Measurements from ENCODE around the gene CARMIL3.

CARMIL3 gene

GRCh38 chr14:24064091-24064795, 12.4 kb downstream of the CARMIL3 start:
- no peak for DNase-seq

- DNase-seq, result no peak
Measured at GRCh38 chr14:24064856-24065255, 13.0 kb downstream of the CARMIL3 start.

GRCh38 chr14:24065408-24065807, 13.6 kb downstream of the CARMIL3 start:
- no peak for DNase-seq

- no peak for DNase-seq
Measured at GRCh38 chr14:24066496-24067132, 14.8 kb downstream of the CARMIL3 start.

GRCh38 chr14:24067133-24068082, 15.6 kb downstream of the CARMIL3 start:
- no peak for DNase-seq

- no peak for DNase-seq
Measured at GRCh38 chr14:24068711-24069410, 17.1 kb downstream of the CARMIL3 start.

- no peak for DNase-seq
Measured at GRCh38 chr14:24069411-24069735, 17.6 kb downstream of the CARMIL3 start.

GRCh38 chr14:24070285-24071143, 18.7 kb downstream of the CARMIL3 start:
- DNase-seq, result no peak

GRCh38 chr14:24071144-24071697, 19.4 kb downstream of the CARMIL3 start, which contains the start of gene CPNE6:
TSS of gene CPNE6 (plus strand) at chr14:24071562. CDS start at chr14:24072937, 1,375 bp downstream.
- peak; percentile 70 for DNase-seq

- DNase-seq, result no peak
Measured at GRCh38 chr14:24071836-24072430, 20.1 kb downstream of the CARMIL3 start.

- DNase-seq, result no peak
Measured at GRCh38 chr14:24072436-24072835, 20.6 kb downstream of the CARMIL3 start.

GRCh38 chr14:24072881-24073877, 21.4 kb downstream of the CARMIL3 start:
- DNase-seq, result no peak

- DNase-seq, result no peak
Measured at GRCh38 chr14:24074625-24075484, 23.0 kb downstream of the CARMIL3 start.

GRCh38 chr14:24075485-24076301, 23.9 kb downstream of the CARMIL3 start:
- no peak for DNase-seq

- DNase-seq, result no peak
Measured at GRCh38 chr14:24076302-24076601, 24.4 kb downstream of the CARMIL3 start.

GRCh38 chr14:24077086-24077485, 25.3 kb downstream of the CARMIL3 start:
- DNase-seq, result no peak

GRCh38 chr14:24078146-24078545, 26.3 kb downstream of the CARMIL3 start:
- no peak for DNase-seq

GRCh38 chr14:24079491-24080141, 27.8 kb downstream of the CARMIL3 start:
- no peak for DNase-seq

Measured in activated CD8-positive, alpha-beta memory T cell treated with anti-CD3 and anti-CD28 coated beads, Interleukin-2, amount 50 U/mL, for 48 hours (primary cell).